H1 (cell line): Measurements from ENCODE around the gene ANKRD12. TPM values are rescaled to one million over a fixed set of nuclear protein-coding genes. Genes with fewer than 3 reads are reported as not detected.

Experiments used
- ASH2L ChIP-seq: fragments of 200-600, 300-600 bp; sonication (generic); IDR thresholded peaks from one replicate; pipeline ENCODE4 v1.7.1; 2017; ENCODE audit warnings: low read length
- CBX8 ChIP-seq: fragments of 300-800, 300-1000 bp; sonication (generic); IDR thresholded peaks from 2 replicates; pipeline ENCODE4 v1.7.1; 2016; ENCODE audit warnings: low read depth, low read length, borderline replicate concordance
- RXRA ChIP-seq: IDR thresholded peaks from 2 replicates; pipeline ENCODE4 v1.6.1; 2011; ENCODE audit warnings: low read depth, mild to moderate bottlenecking, low read length, moderate library complexity; ENCODE audit not compliant: insufficient read depth
- SP2 ChIP-seq: IDR thresholded peaks from 2 replicates; pipeline ENCODE4 v1.6.1; 2012; ENCODE audit warnings: mild to moderate bottlenecking, low read length, inconsistent platforms
- polyA plus RNA-seq, 7 experiments: library from polyadenylated mRNA; depleted of rRNA in 3 of 7; stranded (reverse) in 5 of 7; unstranded in 2 of 7; fragments of >200 nt in 5 of 7; fragments of 200-250 nt in 2 of 7; gene quantifications; 1 replicate in 5 of 7; 2 replicates in 1 of 7; 4 replicates in 1 of 7; pipeline versions ENCODE4 v1.2.1 to v1.2.3, GENCODE V29; 2011 to 2013; ENCODE audit warnings: missing spikeins in 2 of 7, mixed read lengths in 2 of 7
- total RNA-seq: library from RNA; stranded (reverse); fragmentation: NEBNext Ultra II Directional; extraction: Animal tissue kit (Norgen Biotek cat#: 25700); gene quantifications from 2 replicates; pipeline ENCODE4 v1.2.1, GENCODE V29; 2021

The ANKRD12 gene
- total and polyA plus RNA-seq, 2 of the 8 experiments (the other 6 are each of a cell fraction or from before 2014, with no cell fraction given) = 2.6 to 37.9 TPM

GRCh38 chr18:9328776-9329175 lies 192.2 kb downstream of the ANKRD12 start (continued):
- TF ChIP-seq RXRA (no peak), ASH2L (no peak), SP2 (no peak), CBX8 (no peak)
